Caki2 (cell line): ENCODE measurements around the gene CDK9. TPM values are rescaled to one million over a fixed set of nuclear protein-coding genes. Genes with fewer than 3 reads are reported as not detected.
A peak's percentile ranks its signal among the peaks of the same experiment; 100 is the strongest.

Experiments used
- DNase-seq: peaks from one replicate; pipeline ENCODE4 v3.0.0-alpha.2; 2015; ENCODE audit warnings: low read depth
- in situ Hi-C: cut with HindIII; loops from 2 replicates; pipeline ENCODE4 v1.10.0; 2016; ENCODE audit warnings: low sequenced_read_pairs, low pct_unique_long_range_greater_than_20kb, mixed read lengths
- total RNA-seq: library from RNA; depleted of rRNA; stranded (reverse); fragments of >200 nt; shearing (Covaris generic); gene quantifications from 2 replicates; pipeline ENCODE4 v1.2.3, GENCODE V29; 2014; ENCODE audit warnings: low replicate concordance

Gene CDK9
- total RNA-seq, 1 experiment from 2014 or later: 51.9 TPM

DNA sequence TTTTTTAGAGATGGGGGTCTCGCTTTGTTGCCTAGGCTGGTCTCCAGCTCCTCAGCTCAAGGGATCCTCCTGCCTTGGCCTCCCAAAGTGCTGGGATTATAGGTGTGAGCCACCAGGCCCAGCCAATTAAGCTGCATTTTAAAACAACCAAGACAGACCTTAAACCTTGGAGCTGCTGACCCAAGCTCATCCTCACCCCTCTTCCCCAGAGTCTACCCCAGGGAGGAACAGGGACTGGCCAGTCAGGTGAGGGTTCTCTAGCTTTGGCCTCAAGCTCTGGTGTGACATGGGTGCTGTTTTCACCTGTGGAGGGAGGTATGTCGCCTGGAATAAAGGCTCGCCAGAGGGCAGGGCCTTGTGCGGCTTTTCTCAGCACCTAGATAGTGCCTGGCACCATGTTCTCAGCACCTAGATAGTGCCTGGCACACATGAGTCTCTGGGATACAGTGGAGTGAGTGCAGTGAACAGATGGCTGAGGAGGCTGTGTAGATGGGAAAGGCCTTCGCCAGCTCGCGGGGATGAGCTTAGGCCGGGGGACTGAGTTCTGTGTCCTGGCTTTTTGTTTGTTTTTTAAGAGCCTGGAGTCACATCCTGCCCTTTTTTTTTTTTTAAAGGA lies 7.4 kb downstream of the CDK9 start:
- DNase-seq: peak; percentile 33
- in situ Hi-C loops: no loop called here

DNA sequence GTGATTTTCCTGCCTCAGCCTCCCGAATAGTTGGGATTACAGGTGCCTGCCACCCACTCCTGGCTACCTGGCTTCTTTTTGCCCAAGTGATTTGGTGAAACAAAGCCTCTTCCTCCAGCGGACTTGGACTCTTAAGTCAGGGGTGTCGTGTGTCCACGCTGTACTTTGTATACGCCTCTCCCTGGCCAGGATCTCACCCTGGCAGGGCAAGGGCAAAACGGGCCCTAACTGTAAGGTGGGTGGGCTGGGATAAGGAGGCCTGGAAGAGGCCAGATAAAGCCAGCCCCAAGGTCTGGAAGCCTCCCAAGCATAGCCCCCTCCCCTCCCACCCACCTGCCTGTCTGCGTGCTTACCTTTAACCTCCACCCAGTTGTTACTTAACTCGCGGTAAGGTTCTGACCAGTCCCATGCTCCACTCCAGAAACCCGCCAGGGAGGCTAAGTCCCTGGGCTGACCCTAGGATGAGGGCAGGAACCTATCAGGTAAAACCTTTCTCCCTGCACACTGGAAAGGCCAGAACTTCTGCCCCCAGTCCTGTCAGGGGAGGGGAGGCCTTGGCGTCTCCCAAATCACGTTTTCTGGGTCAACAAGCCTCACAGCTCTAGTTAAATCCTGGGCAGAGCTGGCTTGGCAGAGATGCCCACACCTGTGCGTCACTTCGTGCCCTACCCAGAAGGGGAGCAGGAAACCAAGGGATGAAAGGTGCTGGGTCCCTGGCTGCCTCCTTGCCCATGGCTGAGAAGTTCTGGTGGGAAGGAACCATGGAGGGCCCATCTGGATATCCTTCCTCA lies 8.4 kb downstream of the CDK9 start:
- DNase-seq: no peak
- in situ Hi-C loops: no loop called here

DNA sequence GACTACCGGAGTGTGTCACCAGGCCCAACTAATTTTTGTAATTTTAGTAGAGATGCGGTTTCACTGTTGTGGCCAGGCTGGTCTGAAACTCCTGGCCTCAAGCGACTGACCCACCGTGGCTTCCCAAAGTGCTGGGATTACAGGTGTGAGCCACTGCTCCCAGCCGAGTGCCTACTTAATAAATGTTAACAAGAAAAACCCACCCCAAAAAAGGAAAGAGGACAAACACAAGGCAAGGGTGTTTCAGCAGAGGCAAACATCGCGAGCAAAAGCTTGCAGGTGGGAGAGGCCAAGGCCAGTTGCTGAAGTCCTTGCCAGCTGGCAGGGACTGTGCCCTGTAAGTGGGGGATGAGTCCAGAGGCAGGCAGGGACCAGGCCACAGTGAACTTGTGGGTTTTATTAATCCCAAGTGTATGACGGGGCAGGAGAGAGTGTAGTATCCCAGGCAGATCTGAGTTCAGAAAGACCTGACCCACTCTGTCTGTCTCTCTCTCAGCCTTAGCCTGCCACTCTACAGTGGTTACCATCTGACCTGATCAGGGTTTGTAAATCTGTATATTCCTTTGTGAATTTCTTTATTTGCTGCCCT lies 10.5 kb downstream of the CDK9 start:
- DNase-seq: no peak
- in situ Hi-C loops: no loop called here

DNA sequence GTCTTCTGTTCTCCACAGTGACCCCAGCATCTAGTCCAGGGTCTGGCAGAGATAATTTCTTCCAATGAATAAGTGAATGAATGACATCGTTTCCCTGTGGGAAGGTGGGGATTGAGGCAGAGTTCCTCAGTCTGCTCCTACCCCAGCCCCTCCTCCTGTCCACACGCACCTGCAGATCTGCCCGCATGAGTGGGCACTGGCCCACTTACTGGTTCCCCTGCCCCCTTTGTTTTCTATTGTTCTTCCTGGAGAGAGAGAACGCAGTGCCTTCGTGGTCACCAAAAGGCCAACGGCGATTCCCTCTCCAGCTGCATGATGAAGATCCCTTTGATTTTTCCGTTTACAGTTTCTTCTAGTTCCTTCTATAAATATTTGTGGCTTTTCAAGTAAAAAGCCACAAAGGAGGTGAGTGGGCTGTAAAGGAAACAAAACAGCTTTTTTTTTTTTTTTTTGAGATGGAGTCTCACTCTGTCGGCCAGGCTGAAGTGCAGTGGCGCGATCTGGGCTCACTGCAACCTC lies 11.1 kb downstream of the CDK9 start:
- in situ Hi-C loops: no loop called here
- no peak for DNase-seq

GRCh38 chr9:127801955-127802575 lies 16.2 kb downstream of the CDK9 start:
- peak; percentile 68 for DNase-seq
- in situ Hi-C loops: no loop called here

DNA sequence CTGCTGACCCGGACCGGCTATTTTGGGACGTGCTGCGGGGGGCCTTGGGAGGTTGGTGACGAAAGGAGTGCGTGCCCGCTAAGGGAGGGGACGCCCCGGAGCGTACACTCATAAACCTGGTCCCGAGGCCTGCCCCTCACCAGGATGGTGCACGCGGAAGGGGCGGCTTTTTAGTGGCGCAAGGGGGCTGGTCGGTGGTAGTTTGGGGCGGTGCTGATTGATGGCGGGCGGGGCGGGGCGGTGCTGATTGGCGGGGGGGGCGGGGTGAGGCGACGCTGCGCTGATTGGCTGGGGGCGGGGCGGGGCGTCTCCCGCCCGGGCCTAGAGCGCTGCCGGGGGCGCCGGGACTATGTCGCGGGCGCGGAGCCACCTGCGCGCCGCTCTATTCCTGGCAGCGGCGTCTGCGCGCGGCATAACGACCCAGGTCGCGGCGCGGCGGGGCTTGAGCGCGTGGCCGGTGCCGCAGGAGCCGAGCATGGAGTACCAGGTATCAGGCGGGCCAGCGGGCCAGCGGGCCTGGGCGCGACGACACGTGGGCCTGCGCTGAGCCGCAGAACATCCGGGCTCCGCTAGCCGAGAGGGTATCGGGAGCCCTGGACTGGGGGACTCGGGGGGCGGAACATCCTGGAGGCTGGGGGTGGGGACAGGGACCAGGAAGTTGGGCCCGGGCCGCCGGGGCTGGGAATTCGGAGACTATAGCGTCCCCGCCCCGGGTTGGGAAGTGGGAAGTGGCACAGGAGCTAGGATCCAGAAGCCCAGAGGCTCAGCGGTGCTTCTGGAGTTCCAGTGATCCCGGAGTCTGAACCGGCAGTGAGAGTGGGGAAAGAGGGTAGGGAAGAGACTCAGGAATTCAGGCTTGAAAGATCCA lies 17.0 kb downstream of the CDK9 start, which contains the start of gene FPGS:
Gene FPGS, plus strand, starts transcription at position 307 of the 868 bp plus-strand sequence. Its CDS starts 43 bp downstream, at position 350.
- DNase-seq: peak; percentile 80

DNA sequence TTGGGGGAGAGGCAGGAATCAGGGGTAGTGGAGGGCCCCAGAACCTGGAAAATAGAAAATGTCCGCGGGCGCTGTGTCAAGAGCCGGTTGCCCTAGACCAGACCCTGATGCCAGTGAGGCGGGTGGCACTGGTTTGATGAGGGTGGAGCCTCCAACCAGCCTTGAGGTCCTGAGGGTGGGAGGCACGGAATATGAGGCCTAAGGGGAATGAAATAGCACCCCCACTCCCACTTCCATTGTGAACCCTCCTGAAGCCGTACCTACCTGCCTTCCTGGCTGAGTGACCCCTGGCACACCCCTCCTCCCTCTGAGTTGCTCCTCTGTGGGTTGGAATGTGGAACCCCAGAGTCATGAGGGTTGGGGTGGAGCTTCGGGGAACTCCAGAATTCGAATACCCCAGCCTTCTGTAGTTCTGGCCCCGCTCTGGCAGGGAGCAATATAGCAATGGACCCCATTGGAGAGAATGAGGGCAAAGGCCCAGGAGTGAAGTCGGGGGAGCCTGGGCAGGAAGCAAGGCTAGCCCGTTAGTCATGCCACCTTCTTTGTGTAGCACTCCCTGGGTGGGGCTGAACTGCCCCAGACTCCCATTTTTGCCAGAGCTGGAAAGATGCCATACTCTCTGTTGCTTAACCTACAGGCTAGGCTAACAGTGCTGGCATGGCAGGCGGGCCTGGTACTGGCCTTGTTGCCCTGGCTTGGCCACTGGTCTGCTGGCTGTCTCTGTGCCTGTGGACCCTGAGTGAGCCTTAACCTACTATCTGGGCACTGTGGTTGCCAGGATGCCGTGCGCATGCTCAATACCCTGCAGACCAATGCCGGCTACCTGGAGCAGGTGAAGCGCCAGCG lies 17.9 kb downstream of the CDK9 start:
- DNase-seq: peak; percentile 25
- in situ Hi-C loops: no loop called here

More for the DNA sequence above, 17.0 kb downstream of the CDK9 start, which contains the start of gene FPGS:
- in situ Hi-C loops: no loop called here

GRCh38 chr9:127805620-127806019 lies 19.8 kb downstream of the CDK9 start:
- in situ Hi-C loops: no loop called here
- DNase-seq: no peak

- DNase-seq: no peak
- in situ Hi-C loops: no loop called here
Observed at GRCh38 chr9:127806871-127807270, 21.0 kb downstream of the CDK9 start.

- no peak for DNase-seq
- in situ Hi-C loops: no loop called here
Observed at GRCh38 chr9:127808347-127809001, 22.6 kb downstream of the CDK9 start.

DNA sequence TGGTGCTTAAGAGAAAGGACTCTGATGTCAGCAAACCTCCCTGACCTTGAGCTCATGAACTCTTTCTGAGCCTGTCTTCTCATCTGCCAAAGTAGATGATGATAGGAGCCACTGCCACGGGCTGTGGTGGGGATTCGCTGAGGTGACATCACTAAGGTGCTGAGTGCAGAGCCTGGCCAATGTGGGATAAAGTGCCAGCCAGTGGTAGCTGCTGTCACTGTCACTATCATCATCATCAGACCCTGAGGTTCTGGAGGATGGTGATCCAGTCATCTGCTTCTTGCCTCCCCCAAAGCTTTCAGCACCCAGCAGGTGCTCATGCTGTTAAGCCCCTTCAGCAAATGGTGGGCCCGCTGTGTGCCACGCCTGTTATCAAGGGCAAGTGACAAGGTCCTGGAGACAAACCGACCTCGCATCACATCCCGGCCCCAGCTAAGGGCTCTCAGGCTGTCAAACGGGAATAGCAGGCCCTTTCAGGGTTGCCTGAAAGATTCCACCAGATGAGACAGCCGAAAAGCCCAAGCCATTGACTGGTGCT lies 23.2 kb downstream of the CDK9 start:
- DNase-seq: no peak
- in situ Hi-C loops: no loop called here

DNA sequence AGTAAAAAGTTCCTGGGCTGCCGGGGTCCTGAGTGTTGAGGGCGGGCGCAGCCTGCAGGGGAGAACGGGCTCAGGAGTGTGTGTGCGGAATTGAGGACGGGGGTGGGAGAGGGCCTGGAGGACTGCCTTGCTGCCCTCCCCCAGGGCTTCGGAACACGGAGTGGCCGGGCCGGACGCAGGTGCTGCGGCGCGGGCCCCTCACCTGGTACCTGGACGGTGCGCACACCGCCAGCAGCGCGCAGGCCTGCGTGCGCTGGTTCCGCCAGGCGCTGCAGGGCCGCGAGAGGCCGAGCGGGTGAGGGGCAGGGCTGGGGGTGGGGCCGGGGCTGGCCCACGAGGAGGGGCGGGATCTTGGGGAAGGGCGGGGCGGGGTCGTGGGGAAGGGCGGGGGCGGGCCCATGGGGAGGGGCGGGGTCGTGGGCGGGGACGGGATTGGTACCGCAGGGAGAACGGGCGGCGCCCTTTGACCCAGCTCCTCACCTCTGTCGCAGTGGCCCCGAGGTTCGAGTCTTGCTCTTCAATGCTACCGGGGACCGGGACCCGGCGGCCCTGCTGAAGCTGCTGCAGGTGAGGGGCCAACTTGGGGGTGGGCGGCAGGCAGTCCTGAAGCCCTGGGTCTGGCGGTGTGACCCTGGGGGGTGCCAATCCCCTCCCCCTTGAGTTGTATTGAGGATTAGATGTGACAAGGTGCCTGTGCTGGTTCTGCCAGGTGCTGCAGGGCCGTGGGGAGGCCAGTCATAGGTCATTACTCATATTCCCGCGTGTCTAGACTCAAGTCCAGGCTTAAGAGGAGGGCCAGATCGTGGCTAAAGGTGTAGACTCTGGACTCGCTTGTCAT lies 23.9 kb downstream of the CDK9 start:
- in situ Hi-C loops: no loop called here
- no peak for DNase-seq

DNA sequence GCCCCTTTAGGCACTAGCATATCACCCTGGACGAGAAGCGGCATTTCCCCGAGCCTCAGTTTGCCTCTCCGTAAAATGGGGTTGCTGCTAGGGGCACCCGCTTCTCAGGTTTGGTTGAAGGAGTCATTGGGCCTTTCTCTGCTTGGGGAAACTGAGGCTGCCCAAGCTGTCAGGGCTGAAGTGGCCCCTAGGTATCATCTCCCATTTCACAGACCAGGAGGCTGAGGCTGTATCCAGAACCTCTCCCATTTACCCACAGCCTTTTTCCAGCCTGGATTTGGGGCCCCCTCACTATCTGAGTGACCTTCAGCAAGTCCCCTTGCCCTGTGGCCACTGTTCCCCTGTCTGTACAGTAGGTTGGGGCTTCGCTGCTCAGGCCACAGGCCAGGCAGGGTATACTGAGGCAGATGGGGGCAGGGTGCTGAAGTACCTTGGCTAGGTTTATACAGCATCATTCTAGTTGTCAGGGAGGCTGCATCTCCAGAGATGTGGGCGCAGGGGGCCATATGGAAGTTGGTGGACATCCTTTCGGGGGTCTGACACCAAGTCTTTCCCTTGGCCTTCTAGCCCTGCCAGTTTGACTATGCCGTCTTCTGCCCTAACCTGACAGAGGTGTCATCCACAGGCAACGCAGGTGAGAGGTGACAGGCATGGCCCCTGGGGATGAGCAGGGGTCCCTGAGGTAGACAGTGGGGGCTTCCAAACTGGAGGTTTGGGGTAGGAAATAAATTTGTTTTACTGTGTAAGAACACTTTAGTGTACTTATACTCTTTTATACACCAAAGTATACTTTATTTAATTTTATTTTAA lies 24.7 kb downstream of the CDK9 start:
- DNase-seq: no peak
- in situ Hi-C loops: no loop called here

GRCh38 chr9:127812011-127812410 lies 26.2 kb downstream of the CDK9 start:
- in situ Hi-C loops: no loop called here

More at GRCh38 chr9:127812011-127812410, 26.2 kb downstream of the CDK9 start:
- DNase-seq: no peak
